ENCODE results near the gene SNW1. TPM values are rescaled to one million over a fixed set of nuclear protein-coding genes. Genes with fewer than 3 reads are reported as not detected.

SNW1 gene
- total RNA-seq (ENCODE audit: low replicate concordance), result 55.7 and 99.1 TPM in 2 replicates

GRCh38 chr14:77760381-77761204 lies at the start of gene SNW1:
TSS of gene SNW1 (minus strand) at chr14:77761156. CDS start at chr14:77761127, 29 bp downstream.
- peak within 1 kb of the TSS; percentile 91 for H3K4me3 ChIP-seq (ENCODE audit: low read depth, low read length)
- no peak for TF ChIP-seq CTCF (IDR thresholded peaks at IDR 0.05; ENCODE audit: insufficient read depth, low read length)

GRCh38 chr14:77809011-77809410 lies 48.1 kb upstream of the SNW1 start:
- no peak for TF ChIP-seq CTCF (IDR thresholded peaks at IDR 0.05; ENCODE audit: insufficient read depth, low read length)
- no peak for DNase-seq (ENCODE audit: low read depth)
- H3K4me3 ChIP-seq (ENCODE audit: low read depth, low read length), result no peak overlapping the region

More at GRCh38 chr14:77760381-77761204, at the start of gene SNW1:
- peak; percentile 55 for DNase-seq (ENCODE audit: low read depth)

- DNase-seq (ENCODE audit: low read depth), result no peak
- no peak overlapping the region for H3K4me3 ChIP-seq (ENCODE audit: low read depth, low read length)
- TF ChIP-seq CTCF (IDR thresholded peaks at IDR 0.05; ENCODE audit: insufficient read depth, low read length), result no peak
These were observed 47.3 kb upstream of the SNW1 start for GRCh38 chr14:77808250-77808649.

GRCh38 chr14:77805706-77806105 lies 44.8 kb upstream of the SNW1 start:
- DNase-seq (ENCODE audit: low read depth), result no peak
- no peak overlapping the region for H3K4me3 ChIP-seq (ENCODE audit: low read depth, low read length)
- no peak for TF ChIP-seq CTCF (IDR thresholded peaks at IDR 0.05; ENCODE audit: insufficient read depth, low read length)

GRCh38 chr14:77804592-77804991 lies 43.6 kb upstream of the SNW1 start:
- peak; percentile 40 for TF ChIP-seq CTCF (IDR thresholded peaks at IDR 0.05; ENCODE audit: insufficient read depth, low read length)
- DNase-seq (ENCODE audit: low read depth), result peak; percentile 33
- H3K4me3 ChIP-seq (ENCODE audit: low read depth, low read length), result no peak overlapping the region

GRCh38 chr14:77800814-77801213 lies 39.9 kb upstream of the SNW1 start:
- DNase-seq (ENCODE audit: low read depth), result no peak
- no peak for TF ChIP-seq CTCF (IDR thresholded peaks at IDR 0.05; ENCODE audit: insufficient read depth, low read length)
- peak overlapping the region; percentile 77 for H3K4me3 ChIP-seq (ENCODE audit: low read depth, low read length)
